HCT116 (cell line): ENCODE results near the gene CYSTM1. TPM values are rescaled to one million over a fixed set of nuclear protein-coding genes. Genes with fewer than 3 reads are reported as not detected.

ENCODE experiments used
- ATAC-seq: fragments of 200-7000 bp; cut with Tn5 transposase; 2 replicates; pipeline ENCODE4 v1.9.1; 2020; ENCODE audit warnings: mild to moderate bottlenecking, moderate library complexity
- BruUV-seq: library from RNA; stranded (reverse); fragments of 400-500 nt; replicated peaks from 2 replicates; lab custom pipeline; 2021; lab: Mats Ljungman, UMichigan
- CTCF ChIA-PET: fragments of 300-600 bp; sonication (Branson Sonifier 250); formaldehyde crosslinking; loops from one replicate; lab custom pipeline; 2021; ENCODE audit warnings: antibody characterized with exemption; lab: Charles Lee
- POLR2A ChIA-PET: fragments of 300-600, 350-600 bp; sonication (Branson Sonifier 250); formaldehyde crosslinking; loops from one replicate; lab custom pipeline; 2021; ENCODE audit warnings: antibody characterized with exemption; lab: Charles Lee
- RAD21 ChIA-PET, 2 experiments: fragments of 300-600 bp; sonication (Branson Sonifier 250); formaldehyde crosslinking; loops; one replicate each; lab custom pipeline; 2023; ENCODE audit warnings: low total read pairs in 2 of 2; ENCODE audit not compliant: uncharacterized antibody in 2 of 2, unreplicated experiment in 2 of 2, low non-redundant PET in 1 of 2; lab: Charles Lee
- DNase-seq: peaks from one replicate; pipeline ENCODE4 v3.0.0-alpha.2; 2010; ENCODE audit warnings: low read depth, low spot score
- H2AFZ ChIP-seq: fragments of 200-600 bp; shearing (Covaris generic), sonication (generic); 2 replicates; pipeline ENCODE4 v1.6.1; 2017; ENCODE audit warnings: low read depth, mixed run types, mixed read lengths, antibody characterized with exemption, low read length; ENCODE audit not compliant: poor library complexity, severe bottlenecking
- H3K27ac ChIP-seq: 2 replicates; pipeline ENCODE4 v1.5.1; 2012; ENCODE audit warnings: low read depth, low read length
- H3K27me3 ChIP-seq: fragments of 200-600 bp; sonication (generic); 2 replicates; pipeline ENCODE4 v1.6.1; 2016; ENCODE audit warnings: mixed run types, low read length, mixed read lengths; ENCODE audit not compliant: insufficient read depth
- H3K36me3 ChIP-seq, 2 experiments: fragments of 200-500 bp in 1 of 2; fragments of 200-600 bp in 1 of 2; sonication (Bioruptor generic) in 1 of 2; sonication (generic) in 1 of 2; 2 replicates each; pipeline versions ENCODE4 v1.5.1 to v1.6.1; 2014 to 2016; ENCODE audit warnings: low read length in 2 of 2, inconsistent platforms in 1 of 2, mixed read lengths in 1 of 2, mixed run types in 1 of 2; ENCODE audit not compliant: insufficient read depth in 2 of 2, control insufficient read depth in 1 of 2
- H3K4me1 ChIP-seq, 2 experiments: fragments of 200-600 bp in 1 of 2; sonication (generic) in 1 of 2; 2 replicates each; pipeline versions ENCODE4 v1.5.1 to v1.6.1; 2012 to 2017; ENCODE audit warnings: low read length in 2 of 2, inconsistent platforms in 1 of 2, mild to moderate bottlenecking in 1 of 2, mixed read lengths in 1 of 2, mixed run types in 1 of 2, moderate library complexity in 1 of 2; ENCODE audit not compliant: insufficient read depth in 2 of 2, control insufficient read depth in 1 of 2
- H3K4me2 ChIP-seq: fragments of 200-600 bp; sonication (generic); 2 replicates; pipeline ENCODE4 v1.6.1; 2017; ENCODE audit warnings: mixed run types, low read length, mixed read lengths
- H3K4me3 ChIP-seq, 2 experiments: fragments of 200-600 bp in 1 of 2; sonication (generic) in 1 of 2; replicated peaks in 1 of 2; 2 replicates each; pipeline ENCODE4 v1.5.1; 2011 to 2016; ENCODE audit warnings: low read length in 2 of 2, control low read depth in 1 of 2, low read depth in 1 of 2, mild to moderate bottlenecking in 1 of 2, mixed read lengths in 1 of 2, mixed run types in 1 of 2
- H3K79me2 ChIP-seq: fragments of 200-600 bp; sonication (generic); 2 replicates; pipeline ENCODE4 v1.6.1; 2017; ENCODE audit warnings: mild to moderate bottlenecking, mixed run types, low read length, moderate library complexity, mixed read lengths; ENCODE audit not compliant: insufficient read depth
- H3K9ac ChIP-seq: fragments of 200-600 bp; sonication (generic); 2 replicates; pipeline ENCODE4 v1.6.1; 2016; ENCODE audit warnings: low read length, mixed read lengths
- H3K9me2 ChIP-seq: fragments of 200-600 bp; sonication (generic), shearing (Covaris generic); 2 replicates; pipeline ENCODE4 v1.6.1; 2017; ENCODE audit warnings: mixed run types, mild to moderate bottlenecking, moderate library complexity; ENCODE audit not compliant: insufficient read depth
- H3K9me3 ChIP-seq, 2 experiments: fragments of 200-500 bp in 1 of 2; fragments of 200-600 bp in 1 of 2; sonication (Bioruptor generic) in 1 of 2; sonication (generic) in 1 of 2; 2 replicates each; pipeline ENCODE4 v1.6.1; 2014 to 2017; ENCODE audit warnings: low read length in 2 of 2, mixed read lengths in 2 of 2, inconsistent platforms in 1 of 2, low read depth in 1 of 2, mild to moderate bottlenecking in 1 of 2, mixed run types in 1 of 2, moderate library complexity in 1 of 2; ENCODE audit not compliant: control insufficient read depth in 1 of 2, insufficient read depth in 1 of 2
- H4K20me1 ChIP-seq: fragments of 200-600 bp; sonication (generic), shearing (Covaris generic); 2 replicates; pipeline ENCODE4 v1.6.1; 2017; ENCODE audit warnings: mixed run types, mild to moderate bottlenecking, moderate library complexity; ENCODE audit not compliant: insufficient read depth
- CBX3 ChIP-seq: IDR thresholded peaks from 2 replicates; pipeline ENCODE4 v1.6.1; 2012; ENCODE audit warnings: low read depth
- CEBPB ChIP-seq: IDR thresholded peaks from 2 replicates; pipeline ENCODE4 v1.6.1; 2012; ENCODE audit warnings: low read depth
- EZH2 ChIP-seq: fragments of 200-600 bp; sonication (generic); IDR thresholded peaks from 2 replicates; pipeline ENCODE4 v1.6.1; 2017; ENCODE audit warnings: antibody characterized with exemption, mixed run types
- EZH2phosphoT487 ChIP-seq: fragments of 200-600 bp; IDR thresholded peaks from 2 replicates; pipeline ENCODE4 v1.6.1; 2018; ENCODE audit warnings: antibody characterized with exemption, borderline replicate concordance
- FOSL1 ChIP-seq: IDR thresholded peaks from 2 replicates; pipeline ENCODE4 v1.6.1; 2012; ENCODE audit warnings: low read depth
- JUND ChIP-seq: IDR thresholded peaks from 2 replicates; pipeline ENCODE4 v1.6.1; 2012
- MAX ChIP-seq: IDR thresholded peaks from 2 replicates; pipeline ENCODE4 v1.6.1; 2012
- POLR2A ChIP-seq: IDR thresholded peaks from 2 replicates; pipeline ENCODE4 v1.7.0; 2011; ENCODE audit warnings: borderline replicate concordance; ENCODE audit not compliant: insufficient read depth, insufficient read length; ENCODE audit errors: extremely low read depth
- POLR2AphosphoS5 ChIP-seq: IDR thresholded peaks from 2 replicates; pipeline ENCODE4 v1.6.1; 2011; ENCODE audit warnings: mild to moderate bottlenecking, low read depth, low read length, moderate library complexity
- SIN3A ChIP-seq: IDR thresholded peaks from 2 replicates; pipeline ENCODE4 v1.6.1; 2012; ENCODE audit warnings: low read depth
- SP1 ChIP-seq: IDR thresholded peaks from 2 replicates; pipeline ENCODE4 v1.6.1; 2012; ENCODE audit warnings: low read depth
- TCF7L2 ChIP-seq: IDR thresholded peaks from 2 replicates; pipeline ENCODE4 v1.7.0; 2011; ENCODE audit warnings: borderline replicate concordance, inconsistent platforms; ENCODE audit not compliant: insufficient read depth, insufficient read length; ENCODE audit errors: extremely low read depth
- YY1 ChIP-seq: IDR thresholded peaks from 2 replicates; pipeline ENCODE4 v1.6.1; 2011; ENCODE audit warnings: low read length, low read depth, moderate library complexity, mild to moderate bottlenecking; ENCODE audit not compliant: insufficient replicate concordance; ENCODE audit errors: extremely low read depth
- ZFX ChIP-seq: fragments of 450-650 bp; IDR thresholded peaks from 2 replicates; pipeline ENCODE4 v1.6.1; 2017
- ZNF274 ChIP-seq: fragments of 200-500 bp; sonication (Bioruptor generic); IDR thresholded peaks from 2 replicates; pipeline ENCODE4 v1.6.1; 2014; ENCODE audit warnings: mild to moderate bottlenecking, low read depth, low read length, inconsistent platforms
- intact Hi-C: fragments of 100-400 bp; cut with micrococcal nuclease; formaldehyde crosslinking; loops from 2 replicates; pipeline ENCODE4 v1.10.0; 2022
- total RNA-seq: library from RNA; stranded (reverse); gene quantifications from one replicate; pipeline ENCODE4 v1.2.1, GENCODE V29; 2021; ENCODE audit not compliant: unreplicated experiment
- TF ChIP-seq, protein P1 (sequence below): IDR thresholded peaks from 2 replicates; pipeline ENCODE4 v1.6.1; 2011; ENCODE audit warnings: mild to moderate bottlenecking, low read length, moderate library complexity; ENCODE audit not compliant: insufficient replicate concordance; ENCODE audit errors: extremely low read depth
- TF ChIP-seq, protein P2 (sequence below): IDR thresholded peaks from 2 replicates; pipeline ENCODE4 v1.6.1; 2012; ENCODE audit warnings: low read depth
- TF ChIP-seq, protein P3 (sequence below): IDR thresholded peaks from 2 replicates; pipeline ENCODE4 v1.6.1; 2012

Gene CYSTM1
- total RNA-seq, 1 experiment from 2014 or later = 56.0 TPM

DNA sequence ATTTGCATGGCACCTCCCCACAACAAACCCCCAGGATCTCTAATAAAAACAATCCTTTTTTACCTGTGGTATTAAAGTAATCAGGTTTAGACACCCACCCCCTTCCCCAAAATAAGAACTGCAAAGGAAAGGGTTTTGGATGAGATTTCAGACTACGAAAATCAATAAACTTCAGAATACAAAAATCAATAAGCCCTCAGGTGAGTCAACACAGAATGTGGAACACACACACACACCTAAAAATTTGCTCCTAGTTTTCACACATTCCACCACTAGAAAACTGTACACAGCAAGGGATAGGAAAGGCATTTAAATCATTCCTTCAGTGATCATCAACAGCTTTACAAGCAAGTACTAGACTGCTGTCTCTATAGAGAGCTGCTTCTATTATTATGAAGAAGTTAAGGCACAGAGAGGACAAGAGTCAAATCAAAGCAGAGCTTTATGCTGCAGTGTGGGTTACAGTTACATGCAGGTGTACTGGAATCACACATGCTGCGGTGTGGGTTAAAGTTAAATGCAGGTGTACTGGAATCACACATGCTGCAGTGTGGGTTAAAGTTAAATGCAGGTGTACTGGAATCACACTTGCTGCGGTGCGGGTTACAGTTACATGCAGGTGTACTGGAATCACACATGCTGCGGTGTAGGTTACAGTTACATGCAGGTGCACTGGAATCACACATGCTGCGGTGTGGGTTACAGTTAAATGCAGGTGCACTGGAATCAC is 91.6 kb downstream of the CYSTM1 start:
- H3K9me2 ChIP-seq = no peaks in the 10 kb centered on the region
- no peaks in the 10 kb centered on the region for H3K36me3 ChIP-seq
- no peak overlapping the region for H3K4me3 ChIP-seq
- no peak overlapping the region for H3K9ac ChIP-seq
- no peak overlapping the region for H2AFZ ChIP-seq
- no peak for TF ChIP-seq EZH2phosphoT487
- no peak for TF ChIP-seq POLR2AphosphoS5
- TF ChIP-seq CEBPB = no peak
- no peak for TF ChIP-seq ZNF274
- TF ChIP-seq POLR2A = no peak
- TF ChIP-seq, protein P1, sequence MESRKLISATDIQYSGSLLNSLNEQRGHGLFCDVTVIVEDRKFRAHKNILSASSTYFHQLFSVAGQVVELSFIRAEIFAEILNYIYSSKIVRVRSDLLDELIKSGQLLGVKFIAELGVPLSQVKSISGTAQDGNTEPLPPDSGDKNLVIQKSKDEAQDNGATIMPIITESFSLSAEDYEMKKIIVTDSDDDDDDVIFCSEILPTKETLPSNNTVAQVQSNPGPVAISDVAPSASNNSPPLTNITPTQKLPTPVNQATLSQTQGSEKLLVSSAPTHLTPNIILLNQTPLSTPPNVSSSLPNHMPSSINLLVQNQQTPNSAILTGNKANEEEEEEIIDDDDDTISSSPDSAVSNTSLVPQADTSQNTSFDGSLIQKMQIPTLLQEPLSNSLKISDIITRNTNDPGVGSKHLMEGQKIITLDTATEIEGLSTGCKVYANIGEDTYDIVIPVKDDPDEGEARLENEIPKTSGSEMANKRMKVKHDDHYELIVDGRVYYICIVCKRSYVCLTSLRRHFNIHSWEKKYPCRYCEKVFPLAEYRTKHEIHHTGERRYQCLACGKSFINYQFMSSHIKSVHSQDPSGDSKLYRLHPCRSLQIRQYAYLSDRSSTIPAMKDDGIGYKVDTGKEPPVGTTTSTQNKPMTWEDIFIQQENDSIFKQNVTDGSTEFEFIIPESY = no peak
- TF ChIP-seq EZH2 = no peak
- TF ChIP-seq, protein P2, sequence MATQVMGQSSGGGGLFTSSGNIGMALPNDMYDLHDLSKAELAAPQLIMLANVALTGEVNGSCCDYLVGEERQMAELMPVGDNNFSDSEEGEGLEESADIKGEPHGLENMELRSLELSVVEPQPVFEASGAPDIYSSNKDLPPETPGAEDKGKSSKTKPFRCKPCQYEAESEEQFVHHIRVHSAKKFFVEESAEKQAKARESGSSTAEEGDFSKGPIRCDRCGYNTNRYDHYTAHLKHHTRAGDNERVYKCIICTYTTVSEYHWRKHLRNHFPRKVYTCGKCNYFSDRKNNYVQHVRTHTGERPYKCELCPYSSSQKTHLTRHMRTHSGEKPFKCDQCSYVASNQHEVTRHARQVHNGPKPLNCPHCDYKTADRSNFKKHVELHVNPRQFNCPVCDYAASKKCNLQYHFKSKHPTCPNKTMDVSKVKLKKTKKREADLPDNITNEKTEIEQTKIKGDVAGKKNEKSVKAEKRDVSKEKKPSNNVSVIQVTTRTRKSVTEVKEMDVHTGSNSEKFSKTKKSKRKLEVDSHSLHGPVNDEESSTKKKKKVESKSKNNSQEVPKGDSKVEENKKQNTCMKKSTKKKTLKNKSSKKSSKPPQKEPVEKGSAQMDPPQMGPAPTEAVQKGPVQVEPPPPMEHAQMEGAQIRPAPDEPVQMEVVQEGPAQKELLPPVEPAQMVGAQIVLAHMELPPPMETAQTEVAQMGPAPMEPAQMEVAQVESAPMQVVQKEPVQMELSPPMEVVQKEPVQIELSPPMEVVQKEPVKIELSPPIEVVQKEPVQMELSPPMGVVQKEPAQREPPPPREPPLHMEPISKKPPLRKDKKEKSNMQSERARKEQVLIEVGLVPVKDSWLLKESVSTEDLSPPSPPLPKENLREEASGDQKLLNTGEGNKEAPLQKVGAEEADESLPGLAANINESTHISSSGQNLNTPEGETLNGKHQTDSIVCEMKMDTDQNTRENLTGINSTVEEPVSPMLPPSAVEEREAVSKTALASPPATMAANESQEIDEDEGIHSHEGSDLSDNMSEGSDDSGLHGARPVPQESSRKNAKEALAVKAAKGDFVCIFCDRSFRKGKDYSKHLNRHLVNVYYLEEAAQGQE = no peak
- TF ChIP-seq YY1 = no peak
- no peak for TF ChIP-seq JUND
- no peak for TF ChIP-seq TCF7L2
- no peak for TF ChIP-seq MAX
- TF ChIP-seq CBX3 = no peak
- TF ChIP-seq FOSL1 = no peak
- no peak for TF ChIP-seq SIN3A
- TF ChIP-seq ZFX = no peak
- TF ChIP-seq, protein P3, sequence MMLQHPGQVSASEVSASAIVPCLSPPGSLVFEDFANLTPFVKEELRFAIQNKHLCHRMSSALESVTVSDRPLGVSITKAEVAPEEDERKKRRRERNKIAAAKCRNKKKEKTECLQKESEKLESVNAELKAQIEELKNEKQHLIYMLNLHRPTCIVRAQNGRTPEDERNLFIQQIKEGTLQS = no peak
- no peak for TF ChIP-seq SP1
- ChIA-PET CTCF (no interaction called here), RAD21 (no interaction called here), POLR2A (interaction anchor here (0.6 kb wide), 1 partner anchor 78 kb away, joined by 3 read pairs; no protein-coding TSS in a partner anchor)
- peaks cover 38% of the 10 kb centered on the region; the same call in 1 of the 2 replicates for H3K79me2 ChIP-seq
- ATAC-seq (no peak), DNase-seq (no peak)
- H4K20me1 ChIP-seq = peaks cover 4% of the 10 kb centered on the region; the same call in 1 of the 2 replicates
- BruUV-seq = no TSS peak
- intact Hi-C loops = no loop called here
- no peak overlapping the region for H3K4me2 ChIP-seq
- no peaks in the 10 kb centered on the region for H3K27me3 ChIP-seq
- no peaks in the 10 kb centered on the region for H3K9me3 ChIP-seq
- H3K4me1 ChIP-seq = peaks cover 9 to 12% of the 10 kb centered on the region in 2 experiments
- H3K27ac ChIP-seq = no peak overlapping the region
